Tibial artery (tissue), 4 donors: ENCODE results near the gene FGD5.

Source experiments
- DNase-seq, 2 donors: peaks; one replicate each; pipeline ENCODE4 v3.0.0-alpha.2; 2019
- H3K27ac ChIP-seq, 2 donors: fragments of 200-600 bp; sonication (generic) in 1 of 2; 1 replicate in 1 of 2; 2 replicates in 1 of 2; pipeline ENCODE4 v1.5.1; 2018 to 2019; ENCODE audit warnings: mild to moderate bottlenecking in 1 of 2
- H3K27me3 ChIP-seq, 2 donors: fragments of 200-600 bp; sonication (generic) in 1 of 2; one replicate each; pipeline versions ENCODE4 v1.5.1 to v1.6.0; 2016 to 2019
- H3K36me3 ChIP-seq, 3 donors: fragments of 200-600 bp; sonication (generic) in 2 of 3; one replicate each; pipeline ENCODE4 v1.5.1; 2016 to 2019; ENCODE audit warnings: mild to moderate bottlenecking in 2 of 3
- H3K4me1 ChIP-seq, 4 donors: fragments of 200-600 bp; sonication (generic) in 2 of 4; 1 replicate in 3 of 4; 2 replicates in 1 of 4; pipeline ENCODE4 v1.5.1; 2016 to 2019
- H3K4me3 ChIP-seq, 2 donors: fragments of 200-600 bp; sonication (generic) in 1 of 2; 1 replicate in 1 of 2; 2 replicates in 1 of 2; pipeline ENCODE4 v1.5.1; 2018 to 2019; ENCODE audit warnings: mild to moderate bottlenecking in 2 of 2
- H3K9me3 ChIP-seq, 3 donors: fragments of 200-600 bp; sonication (generic) in 1 of 3; one replicate each; pipeline ENCODE4 v1.5.1; 2016 to 2019
- intact Hi-C: fragments of 100-400 bp; cut with DNase I; formaldehyde crosslinking; loops from one replicate; pipeline ENCODE4 v1.15.0; 2023; ENCODE audit warnings: low total_unique reads
- TF ChIP-seq, protein P1 (sequence below), 2 experiments: fragments of 200-600 bp in 1 of 2; fragments of 450-650 bp in 1 of 2; IDR thresholded peaks; one replicate each; pipeline ENCODE4 v1.5.1; 2017 to 2019; ENCODE audit warnings: antibody characterized with exemption in 2 of 2, mild to moderate bottlenecking in 1 of 2, moderate library complexity in 1 of 2

The FGD5 gene

DNA sequence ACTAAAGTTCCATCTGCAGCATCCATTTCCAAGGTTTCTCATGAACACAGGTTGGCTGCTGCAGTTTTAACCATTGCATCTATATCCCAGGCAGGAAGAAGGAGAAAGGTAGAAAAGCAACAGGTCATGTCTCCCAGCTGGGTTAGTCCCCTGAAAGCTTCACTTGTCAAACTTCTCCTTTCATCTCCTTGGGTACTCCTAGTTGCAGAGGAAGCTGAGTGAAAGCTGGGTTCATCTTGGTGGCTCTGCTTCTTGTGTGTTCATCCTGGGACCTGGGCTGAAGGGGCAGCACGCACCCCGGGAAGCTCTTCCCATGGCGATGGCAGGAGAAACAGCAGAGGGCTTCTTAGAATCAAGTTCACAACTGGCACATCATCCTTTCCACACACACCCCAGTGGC is 67.3 kb downstream of the FGD5 start:
- DNase-seq, result no peak
- intact Hi-C loops, result no loop called here
- Histone ChIP-seq H3K4me1 (no peaks in the 10 kb centered on the region), H3K27ac (no peak overlapping the region), H3K4me3 (no peak overlapping the region), H3K9me3 (no peaks in the 10 kb centered on the region), H3K27me3 (no peaks in the 10 kb centered on the region), H3K36me3 (no peaks in the 10 kb centered on the region)
- TF ChIP-seq, protein P1, sequence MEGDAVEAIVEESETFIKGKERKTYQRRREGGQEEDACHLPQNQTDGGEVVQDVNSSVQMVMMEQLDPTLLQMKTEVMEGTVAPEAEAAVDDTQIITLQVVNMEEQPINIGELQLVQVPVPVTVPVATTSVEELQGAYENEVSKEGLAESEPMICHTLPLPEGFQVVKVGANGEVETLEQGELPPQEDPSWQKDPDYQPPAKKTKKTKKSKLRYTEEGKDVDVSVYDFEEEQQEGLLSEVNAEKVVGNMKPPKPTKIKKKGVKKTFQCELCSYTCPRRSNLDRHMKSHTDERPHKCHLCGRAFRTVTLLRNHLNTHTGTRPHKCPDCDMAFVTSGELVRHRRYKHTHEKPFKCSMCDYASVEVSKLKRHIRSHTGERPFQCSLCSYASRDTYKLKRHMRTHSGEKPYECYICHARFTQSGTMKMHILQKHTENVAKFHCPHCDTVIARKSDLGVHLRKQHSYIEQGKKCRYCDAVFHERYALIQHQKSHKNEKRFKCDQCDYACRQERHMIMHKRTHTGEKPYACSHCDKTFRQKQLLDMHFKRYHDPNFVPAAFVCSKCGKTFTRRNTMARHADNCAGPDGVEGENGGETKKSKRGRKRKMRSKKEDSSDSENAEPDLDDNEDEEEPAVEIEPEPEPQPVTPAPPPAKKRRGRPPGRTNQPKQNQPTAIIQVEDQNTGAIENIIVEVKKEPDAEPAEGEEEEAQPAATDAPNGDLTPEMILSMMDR (IDR thresholded peaks at IDR 0.05), result no peak

DNA sequence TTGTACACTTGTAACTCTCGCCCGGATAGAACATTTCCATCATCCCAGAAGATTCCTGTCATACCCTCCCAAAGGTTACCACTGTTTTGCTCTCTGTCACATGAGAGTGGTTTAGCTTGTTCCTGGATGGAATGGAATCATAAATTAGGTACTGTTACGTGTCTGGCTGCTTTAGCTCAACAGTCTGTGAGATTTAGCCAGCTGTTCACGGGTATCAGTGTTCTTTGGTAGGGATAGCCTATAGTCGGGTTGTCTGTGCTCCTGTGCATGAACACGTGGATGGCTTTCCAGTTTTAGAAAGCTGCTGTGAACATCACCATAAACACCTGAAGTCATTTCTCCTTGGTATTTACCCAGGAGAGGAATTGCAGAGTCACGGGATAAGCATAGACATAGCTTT is 70.4 kb downstream of the FGD5 start:
- Histone ChIP-seq H3K4me3 (no peak overlapping the region), H3K36me3 (no peaks in the 10 kb centered on the region), H3K4me1 (no peaks in the 10 kb centered on the region), H3K27me3 (no peaks in the 10 kb centered on the region), H3K9me3 (no peaks in the 10 kb centered on the region), H3K27ac (no peak overlapping the region)
- intact Hi-C loops, result no loop called here
- TF ChIP-seq, protein P1 (IDR thresholded peaks at IDR 0.05), result no peak
- DNase-seq, result no peak

DNA sequence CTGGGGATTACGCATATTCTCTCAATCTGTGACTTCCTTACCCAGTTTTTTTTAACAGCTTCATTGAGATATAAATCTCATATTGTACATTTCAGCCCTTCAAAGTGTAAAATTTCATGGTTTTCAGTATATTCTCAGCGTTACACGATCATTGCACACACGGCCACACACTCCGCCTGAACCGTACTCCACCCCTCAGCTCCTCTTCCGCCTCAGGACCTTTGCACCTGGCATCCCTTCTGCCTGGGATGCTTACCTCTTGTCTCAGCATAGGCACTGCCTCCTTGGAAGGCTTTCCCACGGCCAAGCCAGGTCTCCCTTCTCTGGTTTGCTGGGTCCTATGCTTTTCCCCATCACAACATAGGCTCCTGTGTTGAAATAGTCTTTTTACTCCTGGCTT is 71.2 kb downstream of the FGD5 start:
- DNase-seq, result no peak
- H3K4me3 ChIP-seq, result no peak overlapping the region
- H3K9me3 ChIP-seq, result no peaks in the 10 kb centered on the region
- intact Hi-C loops, result no loop called here
- H3K36me3 ChIP-seq, result no peaks in the 10 kb centered on the region
- no peak overlapping the region for H3K27ac ChIP-seq
- TF ChIP-seq, protein P1 (IDR thresholded peaks at IDR 0.05), result no peak
- H3K4me1 ChIP-seq, result no peaks in the 10 kb centered on the region
- no peaks in the 10 kb centered on the region for H3K27me3 ChIP-seq

DNA sequence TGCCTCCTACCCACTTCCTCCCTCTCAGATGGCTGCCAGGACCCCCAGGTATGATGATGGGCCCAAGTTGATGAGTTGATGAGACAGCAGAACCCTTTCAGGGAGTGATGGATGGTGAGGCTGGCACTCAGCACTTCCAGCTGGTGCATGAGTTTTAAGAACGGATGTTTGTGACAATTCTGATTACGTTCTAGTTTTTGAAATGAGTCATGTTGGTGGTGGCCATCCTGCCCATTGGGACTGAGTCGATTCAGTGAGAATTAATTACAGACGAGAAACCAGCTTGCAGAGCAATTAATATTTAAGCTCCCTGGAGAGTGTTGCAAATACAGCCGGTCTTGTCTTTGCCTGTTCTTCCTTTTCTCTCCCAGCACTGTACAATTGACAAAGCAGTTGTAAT is 71.7 kb downstream of the FGD5 start:
- DNase-seq, result no peak
- Histone ChIP-seq H3K9me3 (no peaks in the 10 kb centered on the region), H3K27me3 (no peaks in the 10 kb centered on the region), H3K36me3 (no peaks in the 10 kb centered on the region), H3K27ac (no peak overlapping the region), H3K4me1 (no peaks in the 10 kb centered on the region), H3K4me3 (no peak overlapping the region)
- intact Hi-C loops, result no loop called here
- TF ChIP-seq, protein P1 (IDR thresholded peaks at IDR 0.05), result no peak

DNA sequence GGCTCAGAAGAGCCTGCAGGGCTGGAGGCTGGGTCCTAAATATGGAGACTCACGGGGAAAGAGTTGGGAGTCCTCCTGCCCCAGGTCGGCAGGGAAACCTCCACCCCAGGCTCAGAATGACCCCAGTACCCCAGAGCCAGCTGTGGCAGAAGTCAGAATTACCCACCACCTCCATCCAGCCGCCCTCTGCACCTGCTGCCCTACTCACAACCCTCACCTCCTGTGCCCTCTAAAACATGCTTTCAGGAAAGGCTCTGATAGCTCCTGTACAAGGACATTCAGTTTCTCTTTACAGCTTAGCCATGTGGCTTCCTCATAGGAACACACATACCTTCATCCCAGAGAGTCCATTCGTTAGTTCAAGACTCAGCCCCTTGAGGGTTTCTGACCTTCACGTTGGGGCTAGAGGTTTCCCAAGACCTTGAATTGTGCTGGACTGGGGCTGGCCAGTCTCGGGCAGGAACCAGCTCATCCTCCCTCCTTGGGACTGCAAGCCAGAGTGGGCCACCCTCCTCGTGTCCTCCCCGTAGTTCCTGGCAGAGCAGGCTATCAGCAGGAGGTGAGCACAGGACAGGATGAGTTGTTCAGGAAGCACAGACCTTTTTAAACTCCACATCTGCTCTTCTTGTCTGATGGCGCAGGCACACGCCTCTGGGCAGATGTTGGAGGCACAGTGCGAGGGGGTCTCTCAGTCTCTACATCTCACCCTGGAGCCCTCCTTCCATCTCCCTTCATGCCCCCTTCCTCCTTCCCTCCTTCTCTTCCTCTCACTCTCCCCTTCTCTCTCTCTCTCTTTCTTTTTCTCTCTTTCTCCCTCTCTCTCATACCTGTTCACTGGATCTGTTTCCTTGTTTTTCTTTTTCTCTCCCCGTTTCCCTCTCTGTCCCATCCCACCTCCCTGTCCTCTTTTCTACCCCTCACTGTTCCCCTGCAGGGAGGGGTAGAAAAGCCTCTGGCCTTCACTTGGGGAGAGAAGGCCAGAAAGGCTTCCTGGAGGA is 72.7 kb downstream of the FGD5 start:
- Histone ChIP-seq H3K4me1 (no peaks in the 10 kb centered on the region), H3K27me3 (no peaks in the 10 kb centered on the region), H3K27ac (no peak overlapping the region), H3K9me3 (no peaks in the 10 kb centered on the region), H3K4me3 (no peak overlapping the region), H3K36me3 (no peaks in the 10 kb centered on the region)
- DNase-seq, result no peak
- intact Hi-C loops, result no loop called here
- TF ChIP-seq, protein P1 (IDR thresholded peaks at IDR 0.05), result no peak
